ENCODE results near the gene OR10Z1.

GRCh38 chr1:158564608-158565007 lies 40.5 kb upstream of the OR10Z1 start:
- TF ChIP-seq RAD21 (IDR thresholded peaks at IDR 0.05; ENCODE audit: low read length) = no peak
- no peak for TF ChIP-seq CTCF (IDR thresholded peaks at IDR 0.05)
- TF ChIP-seq FOXM1 (IDR thresholded peaks at IDR 0.05; ENCODE audit: low read depth) = no peak
- no peak for TF ChIP-seq TAF1 (IDR thresholded peaks at IDR 0.05; ENCODE audit: borderline replicate concordance, low read depth, low read length)
- TF ChIP-seq MXI1 (IDR thresholded peaks at IDR 0.05; ENCODE audit: low read depth, low read length) = no peak
- TF ChIP-seq EP300 (IDR thresholded peaks at IDR 0.05; ENCODE audit: borderline replicate concordance in 1 of 2, low read depth in 1 of 2, low read length in 1 of 2) = no peak
- TF ChIP-seq CHD2 (IDR thresholded peaks at IDR 0.05; ENCODE audit: low read length, partially characterized antibody) = no peak
- no peak for TF ChIP-seq POLR2AphosphoS5 (IDR thresholded peaks at IDR 0.05; ENCODE audit: low read depth, low read length)
